22Rv1 (cell line): ENCODE measurements around the gene PTPRZ1.

Experiments used
- H3K27ac ChIP-seq: fragments of 450-650 bp; 2 replicates; pipeline ENCODE4 v1.5.1; 2017
- ZFX ChIP-seq: fragments of 450-650 bp; IDR thresholded peaks from 2 replicates; pipeline ENCODE4 v1.6.1; 2017; ENCODE audit warnings: antibody characterized with exemption, borderline replicate concordance
- TF ChIP-seq, protein P1 (sequence below): fragments of 450-650 bp; IDR thresholded peaks from 2 replicates; pipeline ENCODE4 v1.5.1; 2017; ENCODE audit warnings: mild to moderate bottlenecking

PTPRZ1 gene

DNA sequence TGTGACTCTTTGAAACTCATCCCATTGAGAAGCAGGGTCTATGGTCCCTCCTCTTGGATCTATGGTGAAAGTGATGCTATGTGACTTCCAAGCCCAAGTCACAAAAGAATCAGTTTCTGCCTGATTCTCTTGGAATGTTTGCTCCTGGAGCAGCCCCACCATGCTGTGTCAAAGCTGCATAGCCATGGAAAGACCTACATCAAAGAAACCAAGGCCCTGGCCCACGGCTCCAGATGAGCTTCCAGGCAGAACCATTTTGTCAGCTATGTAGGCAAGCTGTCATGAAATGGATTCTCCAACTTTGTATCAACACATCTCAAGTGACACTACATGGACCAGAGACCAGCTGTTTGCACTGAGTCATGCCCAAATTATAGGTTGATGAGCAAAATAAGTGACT is 194.1 kb downstream of the PTPRZ1 start:
- no peak for TF ChIP-seq ZFX
- TF ChIP-seq, protein P1, sequence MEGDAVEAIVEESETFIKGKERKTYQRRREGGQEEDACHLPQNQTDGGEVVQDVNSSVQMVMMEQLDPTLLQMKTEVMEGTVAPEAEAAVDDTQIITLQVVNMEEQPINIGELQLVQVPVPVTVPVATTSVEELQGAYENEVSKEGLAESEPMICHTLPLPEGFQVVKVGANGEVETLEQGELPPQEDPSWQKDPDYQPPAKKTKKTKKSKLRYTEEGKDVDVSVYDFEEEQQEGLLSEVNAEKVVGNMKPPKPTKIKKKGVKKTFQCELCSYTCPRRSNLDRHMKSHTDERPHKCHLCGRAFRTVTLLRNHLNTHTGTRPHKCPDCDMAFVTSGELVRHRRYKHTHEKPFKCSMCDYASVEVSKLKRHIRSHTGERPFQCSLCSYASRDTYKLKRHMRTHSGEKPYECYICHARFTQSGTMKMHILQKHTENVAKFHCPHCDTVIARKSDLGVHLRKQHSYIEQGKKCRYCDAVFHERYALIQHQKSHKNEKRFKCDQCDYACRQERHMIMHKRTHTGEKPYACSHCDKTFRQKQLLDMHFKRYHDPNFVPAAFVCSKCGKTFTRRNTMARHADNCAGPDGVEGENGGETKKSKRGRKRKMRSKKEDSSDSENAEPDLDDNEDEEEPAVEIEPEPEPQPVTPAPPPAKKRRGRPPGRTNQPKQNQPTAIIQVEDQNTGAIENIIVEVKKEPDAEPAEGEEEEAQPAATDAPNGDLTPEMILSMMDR: no peak
- no peak overlapping the region for H3K27ac ChIP-seq

DNA sequence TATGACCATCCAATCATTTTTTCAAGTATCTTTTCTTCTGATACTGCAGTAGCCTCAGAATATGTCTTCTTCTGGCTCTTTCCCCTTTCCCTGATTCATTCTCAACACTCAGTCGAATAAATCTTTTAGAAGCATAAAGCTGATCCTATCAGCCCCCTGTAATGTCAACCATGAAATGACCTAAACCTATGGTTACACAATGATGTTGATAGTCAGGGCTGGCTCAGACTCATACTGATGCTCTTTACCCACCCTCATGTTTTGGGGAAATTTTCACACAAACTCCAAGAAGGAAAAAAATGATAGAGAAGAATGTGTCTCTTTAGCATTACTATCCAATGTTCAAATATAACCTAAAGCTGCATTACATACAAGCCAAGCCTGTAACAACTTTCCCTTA is 195.1 kb downstream of the PTPRZ1 start:
- H3K27ac ChIP-seq: no peak overlapping the region
- TF ChIP-seq, protein P1: no peak
- no peak for TF ChIP-seq ZFX

DNA sequence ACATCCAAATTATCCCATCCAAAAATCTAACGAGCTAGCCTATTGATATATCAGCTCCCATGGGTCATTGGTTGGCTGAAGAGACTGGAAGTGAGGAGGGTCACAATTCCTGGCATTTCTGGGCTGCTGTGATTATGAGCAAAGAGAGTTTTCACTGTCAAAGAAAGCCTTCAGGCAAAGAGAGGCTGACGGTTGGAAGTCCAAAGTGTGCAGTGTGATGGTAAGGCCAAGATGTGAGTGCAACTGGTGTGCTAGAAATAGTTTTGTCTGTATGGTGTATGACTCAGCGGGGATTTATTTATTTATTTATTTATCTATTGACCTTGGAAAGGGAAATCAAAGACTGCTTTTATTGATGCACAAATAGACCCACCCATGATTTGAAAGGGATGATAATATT is 196.0 kb downstream of the PTPRZ1 start:
- H3K27ac ChIP-seq: no peak overlapping the region
- TF ChIP-seq ZFX: no peak
- TF ChIP-seq, protein P1: no peak

DNA sequence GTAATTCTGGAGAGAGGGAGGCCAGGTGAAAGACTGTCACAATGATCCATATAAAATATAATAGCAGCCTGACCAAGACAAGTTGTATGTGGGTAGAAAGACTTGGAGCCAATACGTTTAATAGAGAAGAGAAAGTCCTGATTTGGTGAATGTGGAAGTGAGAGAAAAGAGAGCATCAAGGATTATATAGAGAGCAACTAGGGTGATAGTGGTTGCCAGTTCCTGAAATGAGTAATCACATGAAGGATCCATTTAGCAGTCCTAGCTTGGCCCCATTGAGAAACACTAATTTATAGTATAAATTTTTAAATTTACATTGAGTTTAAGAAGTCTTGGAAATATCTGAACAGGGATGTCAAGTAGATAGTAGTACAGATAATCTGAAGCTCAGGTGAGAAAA is 197.1 kb downstream of the PTPRZ1 start:
- TF ChIP-seq, protein P1: no peak
- TF ChIP-seq ZFX: no peak
- H3K27ac ChIP-seq: no peak overlapping the region

DNA sequence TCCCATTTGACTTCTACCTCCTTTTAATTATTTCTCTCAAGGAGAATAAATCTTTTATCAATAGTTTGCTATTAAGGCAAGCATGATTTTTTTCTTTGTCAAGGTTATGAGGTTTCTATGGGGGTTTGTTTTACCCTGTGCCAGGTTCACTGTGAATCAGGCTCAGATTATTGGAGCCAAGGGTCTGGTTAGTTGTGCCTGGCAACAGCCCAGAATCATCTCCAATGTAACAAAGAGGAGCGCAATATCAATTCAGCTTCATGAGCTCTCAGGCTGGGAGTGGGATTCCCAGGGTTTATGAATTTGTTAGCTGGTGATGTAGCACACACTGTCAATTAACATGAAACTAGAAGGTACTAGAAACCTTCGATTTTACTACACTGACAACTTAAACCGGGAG is 197.9 kb downstream of the PTPRZ1 start:
- H3K27ac ChIP-seq: no peak overlapping the region
- no peak for TF ChIP-seq ZFX
- TF ChIP-seq, protein P1: no peak

DNA sequence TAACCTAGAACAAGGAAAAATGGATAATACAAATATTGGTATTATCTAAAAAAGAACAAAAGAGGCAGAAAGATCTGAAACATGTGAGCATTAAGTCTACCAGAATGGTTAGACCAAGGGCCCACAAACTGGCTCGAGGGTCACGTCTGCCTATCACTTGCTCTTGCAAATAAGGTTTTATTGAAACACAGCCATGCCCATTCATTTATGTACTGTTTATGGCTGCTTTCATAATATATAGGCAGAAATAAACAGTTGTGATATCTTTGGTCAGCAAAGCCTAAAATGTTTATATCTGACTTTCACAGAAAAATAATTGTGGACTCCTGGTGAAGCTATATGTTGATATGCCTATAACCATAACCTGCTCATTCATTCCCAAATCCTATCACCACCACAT is 199.3 kb downstream of the PTPRZ1 start:
- no peak overlapping the region for H3K27ac ChIP-seq
- TF ChIP-seq, protein P1: no peak
- no peak for TF ChIP-seq ZFX

DNA sequence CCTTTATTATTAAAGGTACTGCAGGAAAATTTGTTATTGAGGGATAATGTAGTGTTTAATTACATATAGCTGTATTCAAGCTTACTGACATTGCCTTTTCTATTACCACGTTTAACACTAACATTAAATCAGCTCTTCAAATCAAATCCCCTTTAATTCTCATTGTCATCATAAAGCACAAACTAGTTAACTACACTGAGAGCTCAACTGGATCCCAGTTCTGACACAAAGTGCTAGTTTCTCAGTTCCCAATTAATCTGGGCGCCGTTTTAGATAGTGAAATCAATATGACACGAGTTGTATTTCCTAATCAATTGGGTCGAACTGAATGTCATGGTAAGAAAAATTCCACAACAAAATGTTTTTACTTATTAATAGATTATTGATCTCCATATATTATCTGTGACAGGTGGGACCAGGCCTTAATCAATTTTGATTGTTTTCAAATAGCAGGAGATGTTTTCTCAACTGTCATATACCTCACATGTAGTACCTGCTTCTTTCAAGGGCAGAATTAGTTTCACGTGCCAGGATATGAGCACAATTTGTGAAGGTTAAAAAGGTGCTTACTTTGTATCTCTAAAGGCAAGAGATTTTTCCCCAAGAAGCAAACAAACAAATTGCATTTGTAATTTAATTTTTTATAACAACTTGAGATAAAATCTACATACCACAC is 200.1 kb downstream of the PTPRZ1 start:
- H3K27ac ChIP-seq: no peak overlapping the region
- TF ChIP-seq, protein P1: no peak
- TF ChIP-seq ZFX: no peak
